GM12864 (cell line): ENCODE measurements around the gene RNF135.
"Not testable (repeated sequence)": the region's sequence is repeated elsewhere in the genome, so short reads cannot be mapped to it uniquely, and the experiment has no call there.

ENCODE experiments used
- DNase-seq: peaks from one replicate; pipeline ENCODE4 v3.0.0-alpha.2; 2011; ENCODE audit warnings: low read depth
- H3K4me3 ChIP-seq: 2 replicates; pipeline ENCODE4 v1.5.1; 2011; ENCODE audit warnings: mild to moderate bottlenecking, low read depth, low read length, control low read depth
- TF ChIP-seq, protein P1 (sequence below): IDR thresholded peaks from 2 replicates; pipeline ENCODE4 v1.5.1; 2011; ENCODE audit warnings: low read depth, mild to moderate bottlenecking, moderate library complexity, low read length, control low read depth, inconsistent platforms; ENCODE audit errors: missing control alignments

RNF135 gene

DNA sequence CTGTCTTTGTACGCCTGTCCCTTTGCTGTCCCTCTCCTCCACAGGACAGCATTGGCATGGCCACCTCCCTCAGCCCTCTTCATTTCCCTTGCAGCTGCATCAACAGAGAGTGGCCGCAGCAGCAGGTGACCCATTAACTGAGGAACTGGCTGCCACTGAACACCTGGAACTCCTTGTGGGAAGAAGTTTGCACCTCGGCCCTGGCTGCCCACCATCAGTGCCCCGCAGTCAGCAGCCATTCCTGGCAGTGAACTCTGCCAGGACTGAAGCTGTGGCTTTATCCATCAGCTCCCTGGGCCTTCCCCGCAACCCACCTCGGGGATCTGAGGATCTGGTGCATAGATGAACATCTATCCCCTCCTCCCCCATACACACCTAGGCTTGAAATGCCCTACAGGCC is 13.1 kb upstream of the RNF135 start:
- no peak overlapping the region for H3K4me3 ChIP-seq
- TF ChIP-seq, protein P1, sequence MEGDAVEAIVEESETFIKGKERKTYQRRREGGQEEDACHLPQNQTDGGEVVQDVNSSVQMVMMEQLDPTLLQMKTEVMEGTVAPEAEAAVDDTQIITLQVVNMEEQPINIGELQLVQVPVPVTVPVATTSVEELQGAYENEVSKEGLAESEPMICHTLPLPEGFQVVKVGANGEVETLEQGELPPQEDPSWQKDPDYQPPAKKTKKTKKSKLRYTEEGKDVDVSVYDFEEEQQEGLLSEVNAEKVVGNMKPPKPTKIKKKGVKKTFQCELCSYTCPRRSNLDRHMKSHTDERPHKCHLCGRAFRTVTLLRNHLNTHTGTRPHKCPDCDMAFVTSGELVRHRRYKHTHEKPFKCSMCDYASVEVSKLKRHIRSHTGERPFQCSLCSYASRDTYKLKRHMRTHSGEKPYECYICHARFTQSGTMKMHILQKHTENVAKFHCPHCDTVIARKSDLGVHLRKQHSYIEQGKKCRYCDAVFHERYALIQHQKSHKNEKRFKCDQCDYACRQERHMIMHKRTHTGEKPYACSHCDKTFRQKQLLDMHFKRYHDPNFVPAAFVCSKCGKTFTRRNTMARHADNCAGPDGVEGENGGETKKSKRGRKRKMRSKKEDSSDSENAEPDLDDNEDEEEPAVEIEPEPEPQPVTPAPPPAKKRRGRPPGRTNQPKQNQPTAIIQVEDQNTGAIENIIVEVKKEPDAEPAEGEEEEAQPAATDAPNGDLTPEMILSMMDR = no peak
- no peak for DNase-seq

- no peak overlapping the region for H3K4me3 ChIP-seq
- TF ChIP-seq, protein P1 = no peak
- DNase-seq = no peak
These were observed 12.7 kb upstream of the RNF135 start for GRCh38 chr17:30958187-30958586.

- DNase-seq = peak; percentile 64
- TF ChIP-seq, protein P1 = no peak
- no peak overlapping the region; the same call in 1 of the 2 replicates for H3K4me3 ChIP-seq
These were observed 9.3 kb upstream of the RNF135 start for GRCh38 chr17:30961209-30962188.

DNA sequence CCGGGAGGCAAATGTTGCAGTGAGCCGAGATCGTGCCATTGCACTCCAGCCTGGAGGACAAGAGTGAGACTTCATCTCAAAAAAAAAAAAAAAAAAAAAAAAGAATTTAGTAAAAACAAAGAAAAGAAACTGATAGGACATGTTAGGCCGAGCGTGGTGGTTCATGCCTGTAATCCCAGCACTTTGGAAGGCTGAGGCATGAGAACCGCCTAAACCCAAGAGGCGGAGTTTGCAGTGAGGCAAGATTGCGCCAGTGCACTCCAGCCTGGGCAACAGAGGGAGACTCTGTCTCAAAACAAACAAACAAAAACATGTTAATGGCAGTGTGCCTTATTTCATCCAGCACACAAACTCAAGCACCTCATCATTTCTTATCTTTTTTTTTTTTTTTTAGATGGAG is 6.5 kb upstream of the RNF135 start:
- not testable (repeated sequence) for H3K4me3 ChIP-seq, DNase-seq

- no peak overlapping the region for H3K4me3 ChIP-seq
- DNase-seq = no peak
- TF ChIP-seq, protein P1 = no peak
These were observed 6.0 kb upstream of the RNF135 start for GRCh38 chr17:30964876-30965275.

- no peak for DNase-seq
- no peak overlapping the region for H3K4me3 ChIP-seq
- TF ChIP-seq, protein P1 = no peak
These were observed 5.2 kb upstream of the RNF135 start for GRCh38 chr17:30965686-30966085.

- H3K4me3 ChIP-seq, DNase-seq: not testable (repeated sequence)
These were observed 2.9 kb upstream of the RNF135 start for GRCh38 chr17:30967911-30968310.
